OCI-LY1 (cell line): ENCODE measurements around the gene HTR4.

Experiments
- H2AFZ ChIP-seq: fragments of 200-600 bp; sonication (generic), shearing (Covaris generic); 2 replicates; pipeline ENCODE4 v1.6.0; 2014; ENCODE audit warnings: antibody characterized with exemption, mild to moderate bottlenecking, low read length
- H3F3A ChIP-seq: fragments of 200-600 bp; sonication (generic), shearing (Covaris generic); 2 replicates; pipeline ENCODE4 v1.6.0; 2014; ENCODE audit warnings: mild to moderate bottlenecking, antibody characterized with exemption, low read length, moderate library complexity; ENCODE audit not compliant: insufficient read depth
- H3K27ac ChIP-seq: fragments of 200-600 bp; sonication (generic); 2 replicates; pipeline ENCODE4 v1.5.1; 2014; ENCODE audit warnings: low read length, mixed run types, mild to moderate bottlenecking, low read depth; ENCODE audit not compliant: poor library complexity, severe bottlenecking
- H3K27me3 ChIP-seq: fragments of 200-600 bp; sonication (generic); 2 replicates; pipeline ENCODE4 v1.6.0; 2014; ENCODE audit warnings: antibody characterized with exemption, mild to moderate bottlenecking, low read length, moderate library complexity; ENCODE audit not compliant: insufficient read depth
- H3K36me3 ChIP-seq: fragments of 200-600 bp; sonication (generic); 2 replicates; pipeline ENCODE4 v1.6.1; 2014; ENCODE audit warnings: mild to moderate bottlenecking, antibody characterized with exemption, low read length, moderate library complexity, mixed read lengths; ENCODE audit not compliant: insufficient read depth
- H3K4me1 ChIP-seq: fragments of 200-600 bp; sonication (generic); 2 replicates; pipeline ENCODE4 v1.5.1; 2014; ENCODE audit warnings: mild to moderate bottlenecking, low read length, moderate library complexity; ENCODE audit not compliant: insufficient read depth, severe bottlenecking
- H3K4me2 ChIP-seq: fragments of 200-600 bp; sonication (generic), shearing (Covaris generic); 2 replicates; pipeline ENCODE4 v1.6.1; 2014; ENCODE audit warnings: low read length
- H3K4me3 ChIP-seq: fragments of 200-600 bp; sonication (generic); 2 replicates; pipeline ENCODE4 v1.5.1; 2014; ENCODE audit warnings: low read length, low read depth, mild to moderate bottlenecking, mixed read lengths; ENCODE audit not compliant: poor library complexity, severe bottlenecking
- H3K79me2 ChIP-seq: fragments of 200-600 bp; shearing (Covaris generic); 2 replicates; pipeline ENCODE4 v1.6.1; 2016; ENCODE audit warnings: mixed run types, low read length, mixed read lengths; ENCODE audit not compliant: insufficient read depth
- H3K9ac ChIP-seq: fragments of 200-600 bp; sonication (generic), shearing (Covaris generic); 2 replicates; pipeline ENCODE4 v1.6.1; 2014; ENCODE audit warnings: mild to moderate bottlenecking, low read length, mixed read lengths
- H3K9me2 ChIP-seq: fragments of 200-600 bp; sonication (generic), shearing (Covaris generic); 2 replicates; pipeline ENCODE4 v1.6.1; 2014; ENCODE audit warnings: low read depth, mild to moderate bottlenecking, low read length, mixed read lengths
- H3K9me3 ChIP-seq: fragments of 200-600 bp; shearing (Covaris generic); 2 replicates; pipeline ENCODE4 v1.6.1; 2014; ENCODE audit warnings: low read length, mixed read lengths
- H4K20me1 ChIP-seq: fragments of 200-600 bp; sonication (generic), shearing (Covaris generic); 2 replicates; pipeline ENCODE4 v1.6.0; 2016; ENCODE audit warnings: mild to moderate bottlenecking, low read length; ENCODE audit not compliant: insufficient read depth
- CTCF ChIP-seq: fragments of 200-600 bp; sonication (generic), shearing (Covaris generic); IDR thresholded peaks from 2 replicates; pipeline ENCODE4 v1.5.1; 2017; ENCODE audit warnings: mild to moderate bottlenecking, antibody characterized with exemption, low read length, moderate library complexity, mixed read lengths
- EZH2 ChIP-seq: fragments of 200-600 bp; sonication (generic), shearing (Covaris generic); IDR thresholded peaks from 2 replicates; pipeline ENCODE4 v1.8.0; 2017; ENCODE audit warnings: borderline replicate concordance, mixed run types, mild to moderate bottlenecking, antibody characterized with exemption, low read length, moderate library complexity, mixed read lengths

Gene HTR4

DNA sequence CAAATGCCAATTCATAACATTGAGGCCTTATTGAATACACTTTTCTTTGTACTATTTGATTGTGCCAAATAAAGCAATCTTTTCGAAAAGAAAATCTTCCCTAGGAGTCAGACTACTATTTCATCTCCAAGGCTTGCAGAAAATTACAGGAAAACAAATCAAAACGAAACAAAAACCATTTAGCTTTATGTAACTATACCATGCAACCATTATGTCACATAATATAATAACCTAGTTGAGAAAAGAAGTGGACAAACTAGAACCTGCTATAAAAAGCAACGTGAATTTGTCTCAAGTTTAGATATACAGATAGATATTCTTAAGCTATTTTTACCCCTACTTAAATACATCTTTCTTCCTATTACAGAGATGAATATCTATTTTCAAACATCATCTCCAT lies 18.0 kb downstream of the HTR4 start:
- Histone ChIP-seq H3K4me2 (no peak overlapping the region), H3K27me3 (no peaks in the 10 kb centered on the region), H3K4me1 (no peaks in the 10 kb centered on the region), H4K20me1 (no peaks in the 10 kb centered on the region), H3K9ac (no peak overlapping the region), H3K4me3 (no peak overlapping the region), H3K9me3 (no peaks in the 10 kb centered on the region), H3K79me2 (no peaks in the 10 kb centered on the region), H3K36me3 (no peaks in the 10 kb centered on the region), H3K27ac (no peak overlapping the region), H3K9me2 (no peaks in the 10 kb centered on the region), H3F3A (no peaks in the 10 kb centered on the region), H2AFZ (no peak overlapping the region)
- no peak for TF ChIP-seq EZH2
- TF ChIP-seq CTCF, result no peak

- no peaks in the 10 kb centered on the region for H3K79me2 ChIP-seq
- TF ChIP-seq EZH2 (no peak), CTCF (no peak)
- H3K4me1 ChIP-seq, result no peaks in the 10 kb centered on the region
- H3K36me3 ChIP-seq, result no peaks in the 10 kb centered on the region
- no peak overlapping the region for H3K4me2 ChIP-seq
- no peaks in the 10 kb centered on the region for H4K20me1 ChIP-seq
- H3K27ac ChIP-seq, result no peak overlapping the region
- no peak overlapping the region for H3K9ac ChIP-seq
- H3F3A ChIP-seq, result no peaks in the 10 kb centered on the region
- H3K4me3 ChIP-seq, result no peak overlapping the region
- no peaks in the 10 kb centered on the region for H3K9me3 ChIP-seq
- H3K27me3 ChIP-seq, result no peaks in the 10 kb centered on the region
- H3K9me2 ChIP-seq, result no peaks in the 10 kb centered on the region
- no peak overlapping the region for H2AFZ ChIP-seq
These were observed 18.8 kb downstream of the HTR4 start for GRCh38 chr5:148635321-148636083.

DNA sequence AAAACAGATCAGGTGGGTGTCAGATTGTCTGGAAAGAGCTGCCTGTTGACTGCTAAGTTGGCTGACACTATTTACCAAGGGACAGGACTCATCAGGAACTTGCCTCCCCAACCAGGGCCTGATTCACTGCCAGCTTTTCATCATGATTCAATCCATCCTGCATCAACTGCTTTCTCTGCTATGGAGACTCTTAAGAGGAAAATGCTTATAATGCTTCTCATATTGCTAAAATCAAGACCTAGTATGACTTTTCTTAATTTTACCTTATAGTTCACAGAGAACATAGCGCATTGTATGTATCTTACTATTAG lies 21.3 kb downstream of the HTR4 start:
- H3K36me3 ChIP-seq, result no peaks in the 10 kb centered on the region
- H3K27me3 ChIP-seq, result no peaks in the 10 kb centered on the region
- no peaks in the 10 kb centered on the region for H3K79me2 ChIP-seq
- H3K9me2 ChIP-seq, result no peaks in the 10 kb centered on the region
- TF ChIP-seq CTCF (no peak), EZH2 (no peak)
- no peak overlapping the region for H3K27ac ChIP-seq
- H2AFZ ChIP-seq, result no peak overlapping the region
- no peak overlapping the region for H3K4me2 ChIP-seq
- H3K4me3 ChIP-seq, result no peak overlapping the region
- no peaks in the 10 kb centered on the region for H4K20me1 ChIP-seq
- H3K9ac ChIP-seq, result no peak overlapping the region
- H3F3A ChIP-seq, result no peaks in the 10 kb centered on the region
- no peaks in the 10 kb centered on the region for H3K4me1 ChIP-seq
- H3K9me3 ChIP-seq, result no peaks in the 10 kb centered on the region
